Keratinocyte (primary cell): Measurements from ENCODE around the gene KCNK10. TPM values are rescaled to one million over a fixed set of nuclear protein-coding genes. Genes with fewer than 3 reads are reported as not detected.

Experiments
- DNase-seq: peaks from one replicate; pipeline ENCODE4 v3.0.0-alpha.2; 2011; ENCODE audit warnings: low read depth, missing footprints, low spot score
- FAIRE-seq: peaks from 2 replicates; lab custom pipeline; 2011; peaks lifted over from hg19 to GRCh38; lab: Jason Lieb, UNC
- H2AFZ ChIP-seq: 2 replicates; pipeline ENCODE4 v1.6.0; 2012; ENCODE audit warnings: low read length, control low read depth, inconsistent platforms; ENCODE audit not compliant: control insufficient read depth
- H3K27ac ChIP-seq: 2 replicates; pipeline ENCODE4 v1.5.1; 2011; ENCODE audit warnings: low read length; ENCODE audit not compliant: control insufficient read depth, insufficient read depth
- H3K27me3 ChIP-seq: 3 replicates; pipeline ENCODE4 v1.6.0; 2011; ENCODE audit warnings: low read length; ENCODE audit not compliant: control insufficient read depth, insufficient read depth; ENCODE audit errors: extremely low read depth
- H3K36me3 ChIP-seq, 2 experiments: 2 replicates in 1 of 2; 3 replicates in 1 of 2; pipeline ENCODE4 v1.5.1; 2011; ENCODE audit warnings: low read length in 2 of 2, mild to moderate bottlenecking in 1 of 2; ENCODE audit not compliant: control insufficient read depth in 2 of 2, insufficient read depth in 2 of 2; ENCODE audit errors: extremely low read depth in 1 of 2
- H3K4me1 ChIP-seq: 3 replicates; pipeline ENCODE4 v1.5.1; 2011; ENCODE audit warnings: low read length; ENCODE audit not compliant: control insufficient read depth, insufficient read depth; ENCODE audit errors: extremely low read depth
- H3K4me2 ChIP-seq: 3 replicates; pipeline ENCODE4 v1.6.0; 2011; ENCODE audit warnings: low read depth, low read length; ENCODE audit not compliant: control insufficient read depth, insufficient read depth; ENCODE audit errors: extremely low read depth
- H3K4me3 ChIP-seq, 3 experiments: fragments of 200-600 bp in 1 of 3; sonication (generic) in 1 of 3; 2 replicates in 2 of 3; 3 replicates in 1 of 3; pipeline ENCODE4 v1.5.1; 2011 to 2016; ENCODE audit warnings: low read length in 3 of 3, mild to moderate bottlenecking in 3 of 3, control low read depth in 2 of 3, inconsistent platforms in 1 of 3, low read depth in 1 of 3, mixed read lengths in 1 of 3, mixed run types in 1 of 3, moderate library complexity in 1 of 3; ENCODE audit not compliant: control insufficient read depth in 2 of 3, insufficient read depth in 2 of 3; ENCODE audit errors: extremely low read depth in 1 of 3
- H3K79me2 ChIP-seq: 2 replicates; pipeline ENCODE4 v1.6.0; 2012; ENCODE audit warnings: low read length; ENCODE audit not compliant: control insufficient read depth, insufficient read depth
- H3K9ac ChIP-seq: 3 replicates; pipeline ENCODE4 v1.6.0; 2011; ENCODE audit warnings: low read length; ENCODE audit not compliant: control insufficient read depth, insufficient read depth; ENCODE audit errors: extremely low read depth
- H3K9me1 ChIP-seq: 3 replicates; pipeline ENCODE4 v1.6.0; 2011; ENCODE audit warnings: low read length; ENCODE audit not compliant: control insufficient read depth, insufficient read depth; ENCODE audit errors: extremely low read depth
- H3K9me3 ChIP-seq: 2 replicates; pipeline ENCODE4 v1.5.1; 2012; ENCODE audit warnings: low read depth, low read length; ENCODE audit not compliant: control insufficient read depth
- H4K20me1 ChIP-seq: 3 replicates; pipeline ENCODE4 v1.6.0; 2011; ENCODE audit warnings: low read length; ENCODE audit not compliant: control insufficient read depth, insufficient read depth; ENCODE audit errors: extremely low read depth
- EZH2 ChIP-seq: IDR thresholded peaks from one replicate; pipeline ENCODE4 v1.6.1; 2012; ENCODE audit warnings: inconsistent platforms, mild to moderate bottlenecking, low read length, moderate library complexity
- dilution Hi-C: fragments of 300-500 bp; cut with MboI; formaldehyde crosslinking; loops from one replicate; pipeline ENCODE4 v1.7.0; 2020; ENCODE audit warnings: low sequenced_read_pairs; ENCODE audit not compliant: extremely low pct_ligation_motif_present
- polyA plus RNA-seq, 5 experiments: library from polyadenylated mRNA; depleted of rRNA in 3 of 5; stranded (reverse) in 3 of 5; stranded (forward) in 1 of 5; unstranded in 1 of 5; fragments of >200 nt; gene quantifications; 1 replicate in 1 of 5; 2 replicates in 3 of 5; 3 replicates in 1 of 5; pipeline versions ENCODE4 v1.2.1 to v1.2.3, GENCODE V29; 2011 to 2012; ENCODE audit warnings: missing spikeins in 2 of 5, low read depth in 1 of 5, low replicate concordance in 1 of 5
- TF ChIP-seq, protein P1 (sequence below), 3 experiments: IDR thresholded peaks in 1 of 3; conservative IDR thresholded peaks in 1 of 3; optimal IDR thresholded peaks in 1 of 3; 2 replicates in 2 of 3; 3 replicates in 1 of 3; pipeline versions ENCODE3 to v1.5.1; 2011; ENCODE audit warnings: low read length in 3 of 3, mild to moderate bottlenecking in 3 of 3, moderate library complexity in 2 of 3, control low read depth in 1 of 3, inconsistent platforms in 1 of 3; ENCODE audit not compliant: insufficient read depth in 2 of 3; ENCODE audit errors: extremely low read depth in 1 of 3

Gene KCNK10
- polyA plus RNA-seq, 1 donor (not counting 4 experiments of a cell fraction or from before 2014, with no cell fraction given): 0.79 TPM

- dilution Hi-C loops: no loop called here
- no peak overlapping the region for H3K9ac ChIP-seq
- no peaks in the 10 kb centered on the region for H3K36me3 ChIP-seq
- no peak for TF ChIP-seq EZH2
- TF ChIP-seq, protein P1, sequence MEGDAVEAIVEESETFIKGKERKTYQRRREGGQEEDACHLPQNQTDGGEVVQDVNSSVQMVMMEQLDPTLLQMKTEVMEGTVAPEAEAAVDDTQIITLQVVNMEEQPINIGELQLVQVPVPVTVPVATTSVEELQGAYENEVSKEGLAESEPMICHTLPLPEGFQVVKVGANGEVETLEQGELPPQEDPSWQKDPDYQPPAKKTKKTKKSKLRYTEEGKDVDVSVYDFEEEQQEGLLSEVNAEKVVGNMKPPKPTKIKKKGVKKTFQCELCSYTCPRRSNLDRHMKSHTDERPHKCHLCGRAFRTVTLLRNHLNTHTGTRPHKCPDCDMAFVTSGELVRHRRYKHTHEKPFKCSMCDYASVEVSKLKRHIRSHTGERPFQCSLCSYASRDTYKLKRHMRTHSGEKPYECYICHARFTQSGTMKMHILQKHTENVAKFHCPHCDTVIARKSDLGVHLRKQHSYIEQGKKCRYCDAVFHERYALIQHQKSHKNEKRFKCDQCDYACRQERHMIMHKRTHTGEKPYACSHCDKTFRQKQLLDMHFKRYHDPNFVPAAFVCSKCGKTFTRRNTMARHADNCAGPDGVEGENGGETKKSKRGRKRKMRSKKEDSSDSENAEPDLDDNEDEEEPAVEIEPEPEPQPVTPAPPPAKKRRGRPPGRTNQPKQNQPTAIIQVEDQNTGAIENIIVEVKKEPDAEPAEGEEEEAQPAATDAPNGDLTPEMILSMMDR (optimal IDR thresholded peaks at IDR 0.05 in 1 of 3, IDR thresholded peaks at IDR 0.05 in 1 of 3, conservative IDR thresholded peaks at IDR 0.05 in 1 of 3; ENCODE audit: extremely low read depth in 1 of 3, insufficient read depth in 2 of 3, low read length in 3 of 3): no peak
- no peaks in the 10 kb centered on the region for H3K4me1 ChIP-seq
- no peaks in the 10 kb centered on the region for H3K79me2 ChIP-seq
- no peak overlapping the region for H3K27ac ChIP-seq
- no peaks in the 10 kb centered on the region for H3K9me1 ChIP-seq
- DNase-seq (no peak), FAIRE-seq (no peak)
- H3K4me2 ChIP-seq: no peak overlapping the region
- H3K4me3 ChIP-seq: no peak overlapping the region
- H4K20me1 ChIP-seq: no peaks in the 10 kb centered on the region
- no peaks in the 10 kb centered on the region for H3K27me3 ChIP-seq
- no peaks in the 10 kb centered on the region for H3K9me3 ChIP-seq
- H2AFZ ChIP-seq: no peak overlapping the region
Measured at GRCh38 chr14:88198446-88198845, 124.6 kb downstream of the KCNK10 start.

DNA sequence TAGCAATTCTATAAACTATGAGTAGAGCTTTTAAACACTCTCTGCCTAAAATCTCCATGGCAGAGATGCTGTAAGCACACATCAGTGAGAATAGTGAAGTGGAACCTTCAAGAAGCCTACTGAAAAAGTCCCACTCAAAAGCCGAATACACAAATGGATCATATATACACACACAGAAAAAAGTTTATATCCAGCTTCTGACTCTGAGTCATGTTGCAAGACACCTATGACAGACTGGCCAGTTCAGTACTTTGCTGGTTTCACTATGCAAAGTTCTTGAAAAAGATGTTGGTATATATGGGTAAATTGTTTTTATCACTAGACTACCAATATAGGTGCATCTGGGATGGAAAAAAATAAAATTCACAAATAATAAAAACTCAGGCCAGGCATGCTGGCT lies 126.1 kb downstream of the KCNK10 start:
- DNase-seq (no peak), FAIRE-seq (no peak)
- no peak overlapping the region for H3K9ac ChIP-seq
- H3K27me3 ChIP-seq: no peaks in the 10 kb centered on the region
- H3K9me1 ChIP-seq: no peaks in the 10 kb centered on the region
- H4K20me1 ChIP-seq: no peaks in the 10 kb centered on the region
- no peak overlapping the region for H3K4me3 ChIP-seq
- TF ChIP-seq EZH2: no peak
- TF ChIP-seq, protein P1 (optimal IDR thresholded peaks at IDR 0.05 in 1 of 3, IDR thresholded peaks at IDR 0.05 in 1 of 3, conservative IDR thresholded peaks at IDR 0.05 in 1 of 3; ENCODE audit: extremely low read depth in 1 of 3, insufficient read depth in 2 of 3, low read length in 3 of 3): no peak
- no peak overlapping the region for H3K4me2 ChIP-seq
- H3K4me1 ChIP-seq: no peaks in the 10 kb centered on the region
- no peak overlapping the region for H2AFZ ChIP-seq
- H3K9me3 ChIP-seq: no peaks in the 10 kb centered on the region
- H3K79me2 ChIP-seq: no peaks in the 10 kb centered on the region
- H3K27ac ChIP-seq: no peak overlapping the region
- H3K36me3 ChIP-seq: no peaks in the 10 kb centered on the region
- dilution Hi-C loops: no loop called here
